Mesenchymal stem cell (in vitro differentiated cells and primary cell): Measurements from ENCODE around the gene CDH23.

Source experiments
- DNase-seq: peaks from one replicate; pipeline ENCODE4 v3.0.0-alpha.2; 2013
- H2AFZ ChIP-seq: one replicate; pipeline ENCODE4 v1.6.1; 2013; ENCODE audit warnings: low read depth, mild to moderate bottlenecking, control low read depth, inconsistent platforms, low read length, moderate library complexity
- H2AK5ac ChIP-seq: 2 replicates; pipeline ENCODE4 v1.6.1; 2013; ENCODE audit warnings: low read length, moderate library complexity, mild to moderate bottlenecking, inconsistent platforms; ENCODE audit not compliant: severe bottlenecking
- H2BK120ac ChIP-seq: one replicate; pipeline ENCODE4 v1.6.1; 2013; ENCODE audit warnings: low read depth, mild to moderate bottlenecking, inconsistent platforms, low read length, moderate library complexity
- H2BK12ac ChIP-seq, 2 experiments: one replicate each; pipeline ENCODE4 v1.6.1; 2013; ENCODE audit warnings: inconsistent platforms in 2 of 2, low read length in 2 of 2, mild to moderate bottlenecking in 2 of 2, moderate library complexity in 2 of 2, control low read depth in 1 of 2
- H2BK15ac ChIP-seq: one replicate; pipeline ENCODE4 v1.6.1; 2013; ENCODE audit warnings: mild to moderate bottlenecking, low read depth, inconsistent platforms; ENCODE audit not compliant: poor library complexity, severe bottlenecking
- H2BK5ac ChIP-seq: 2 replicates; pipeline ENCODE4 v1.6.1; 2013; ENCODE audit warnings: low read depth, mild to moderate bottlenecking, low read length, control low read depth, inconsistent platforms; ENCODE audit not compliant: poor library complexity, severe bottlenecking
- H3K14ac ChIP-seq, 2 experiments: one replicate each; pipeline ENCODE4 v1.6.1; 2013; ENCODE audit warnings: inconsistent platforms in 2 of 2, low read length in 2 of 2, control low read depth in 1 of 2, mild to moderate bottlenecking in 1 of 2, moderate library complexity in 1 of 2
- H3K18ac ChIP-seq, 2 experiments: one replicate each; pipeline ENCODE4 v1.6.1; 2013; ENCODE audit warnings: inconsistent platforms in 2 of 2, low read length in 2 of 2, control low read depth in 1 of 2, low read depth in 1 of 2, mild to moderate bottlenecking in 1 of 2
- H3K23ac ChIP-seq, 2 experiments: one replicate each; pipeline ENCODE4 v1.6.1; 2013; ENCODE audit warnings: inconsistent platforms in 2 of 2, low read length in 2 of 2, mild to moderate bottlenecking in 2 of 2, moderate library complexity in 2 of 2, control low read depth in 1 of 2
- H3K27ac ChIP-seq: 2 replicates; pipeline ENCODE4 v1.5.1; 2013; ENCODE audit warnings: mild to moderate bottlenecking, moderate library complexity, low read length, control low read depth, inconsistent platforms; ENCODE audit not compliant: poor library complexity, severe bottlenecking
- H3K27me3 ChIP-seq, 2 experiments: 2 replicates each; pipeline versions ENCODE4 v1.6.1 to v1.7.0; 2013; ENCODE audit warnings: low read length in 2 of 2, mild to moderate bottlenecking in 2 of 2, moderate library complexity in 2 of 2, control low read depth in 1 of 2, inconsistent platforms in 1 of 2; ENCODE audit not compliant: control insufficient read depth in 1 of 2, insufficient read depth in 1 of 2
- H3K36me3 ChIP-seq, 2 experiments: 2 replicates each; pipeline versions ENCODE4 v1.6.1 to v1.7.0; 2013; ENCODE audit warnings: low read length in 2 of 2, control low read depth in 1 of 2, inconsistent platforms in 1 of 2, low read depth in 1 of 2, mild to moderate bottlenecking in 1 of 2; ENCODE audit not compliant: insufficient read depth in 2 of 2, control insufficient read depth in 1 of 2
- H3K4ac ChIP-seq, 2 experiments: one replicate each; pipeline ENCODE4 v1.6.1; 2013; ENCODE audit warnings: inconsistent platforms in 2 of 2, low read length in 2 of 2, mild to moderate bottlenecking in 2 of 2, moderate library complexity in 2 of 2, control low read depth in 1 of 2, low read depth in 1 of 2
- H3K4me1 ChIP-seq: 2 replicates; pipeline ENCODE4 v1.6.1; 2013; ENCODE audit warnings: low read depth, low read length, control low read depth; ENCODE audit not compliant: control insufficient read depth, insufficient read depth
- H3K4me2 ChIP-seq: 2 replicates; pipeline ENCODE4 v1.6.1; 2013; ENCODE audit warnings: low read length, mild to moderate bottlenecking, inconsistent platforms; ENCODE audit not compliant: poor library complexity, severe bottlenecking
- H3K4me3 ChIP-seq, 2 experiments: 2 replicates each; pipeline versions ENCODE4 v1.5.1 to v1.7.0; 2013; ENCODE audit warnings: low read length in 2 of 2, mild to moderate bottlenecking in 2 of 2, control low read depth in 1 of 2, low read depth in 1 of 2; ENCODE audit not compliant: insufficient read depth in 1 of 2
- H3K79me1 ChIP-seq: replicated peaks from 2 replicates; pipeline ENCODE4 v1.6.1; 2013; ENCODE audit warnings: mild to moderate bottlenecking, control low read depth, low read length, inconsistent platforms; ENCODE audit not compliant: poor library complexity, severe bottlenecking
- H3K9ac ChIP-seq: 2 replicates; pipeline ENCODE4 v1.7.0; 2013; ENCODE audit warnings: mild to moderate bottlenecking, low read length, moderate library complexity
- H3K9me3 ChIP-seq: 2 replicates; pipeline ENCODE4 v1.7.0; 2013; ENCODE audit warnings: mild to moderate bottlenecking, low read length; ENCODE audit not compliant: control insufficient read depth
- H4K8ac ChIP-seq: one replicate; pipeline ENCODE4 v1.6.1; 2013; ENCODE audit warnings: inconsistent platforms, mild to moderate bottlenecking, low read length, moderate library complexity
- H4K91ac ChIP-seq: one replicate; pipeline ENCODE4 v1.6.1; 2013; ENCODE audit warnings: mild to moderate bottlenecking, low read length, inconsistent platforms
- WGBS: methylation state at CpG from one replicate; pipeline ENCODE4 v1.1.7; 2013; ENCODE audit warnings: mixed read lengths; 5-methylcytosine and 5-hydroxymethylcytosine counted together

Gene CDH23

DNA sequence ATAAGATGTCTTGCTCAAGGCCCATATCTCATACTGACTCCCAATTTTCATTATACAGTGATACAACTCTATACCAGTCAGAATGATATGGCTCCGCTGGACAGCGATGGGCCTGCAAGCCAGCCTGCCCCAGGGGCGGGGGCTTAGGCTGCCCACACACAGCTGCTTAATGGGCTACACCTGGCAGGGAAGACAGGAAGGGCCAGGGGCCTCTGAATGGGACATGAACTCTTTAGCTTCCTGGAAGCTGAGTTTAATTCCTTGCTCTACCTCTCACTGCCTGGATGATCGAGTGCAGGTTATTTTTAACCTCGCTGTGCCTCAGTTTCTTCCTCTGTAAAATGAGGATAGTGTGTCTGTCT lies 210.3 kb downstream of the CDH23 start:
- no peak for DNase-seq
- Histone ChIP-seq H2BK12ac (no peak overlapping the region), H2BK5ac (no peak overlapping the region), H2BK120ac (no peak overlapping the region), H3K14ac (no peak overlapping the region), H3K4me1 (peaks cover 8% of the 10 kb centered on the region), H2AFZ (no peak overlapping the region), H3K18ac (no peak overlapping the region), H2AK5ac (no peak overlapping the region), H3K27ac (no peak overlapping the region), H3K79me1 (no peaks in the 10 kb centered on the region), H3K36me3 (no peaks in the 10 kb centered on the region), H4K8ac (no peak overlapping the region), H3K27me3 (peaks cover 0 to 15% of the 10 kb centered on the region in 2 experiments), H3K9ac (no peak overlapping the region), H4K91ac (no peak overlapping the region), H2BK15ac (no peak overlapping the region), H3K4ac (no peak overlapping the region), H3K4me3 (no peak overlapping the region), H3K4me2 (no peak overlapping the region), H3K23ac (no peak overlapping the region), H3K9me3 (no peaks in the 10 kb centered on the region)
- WGBS, result 71% methylated on average over 5 of the region's 5 CpGs

DNA sequence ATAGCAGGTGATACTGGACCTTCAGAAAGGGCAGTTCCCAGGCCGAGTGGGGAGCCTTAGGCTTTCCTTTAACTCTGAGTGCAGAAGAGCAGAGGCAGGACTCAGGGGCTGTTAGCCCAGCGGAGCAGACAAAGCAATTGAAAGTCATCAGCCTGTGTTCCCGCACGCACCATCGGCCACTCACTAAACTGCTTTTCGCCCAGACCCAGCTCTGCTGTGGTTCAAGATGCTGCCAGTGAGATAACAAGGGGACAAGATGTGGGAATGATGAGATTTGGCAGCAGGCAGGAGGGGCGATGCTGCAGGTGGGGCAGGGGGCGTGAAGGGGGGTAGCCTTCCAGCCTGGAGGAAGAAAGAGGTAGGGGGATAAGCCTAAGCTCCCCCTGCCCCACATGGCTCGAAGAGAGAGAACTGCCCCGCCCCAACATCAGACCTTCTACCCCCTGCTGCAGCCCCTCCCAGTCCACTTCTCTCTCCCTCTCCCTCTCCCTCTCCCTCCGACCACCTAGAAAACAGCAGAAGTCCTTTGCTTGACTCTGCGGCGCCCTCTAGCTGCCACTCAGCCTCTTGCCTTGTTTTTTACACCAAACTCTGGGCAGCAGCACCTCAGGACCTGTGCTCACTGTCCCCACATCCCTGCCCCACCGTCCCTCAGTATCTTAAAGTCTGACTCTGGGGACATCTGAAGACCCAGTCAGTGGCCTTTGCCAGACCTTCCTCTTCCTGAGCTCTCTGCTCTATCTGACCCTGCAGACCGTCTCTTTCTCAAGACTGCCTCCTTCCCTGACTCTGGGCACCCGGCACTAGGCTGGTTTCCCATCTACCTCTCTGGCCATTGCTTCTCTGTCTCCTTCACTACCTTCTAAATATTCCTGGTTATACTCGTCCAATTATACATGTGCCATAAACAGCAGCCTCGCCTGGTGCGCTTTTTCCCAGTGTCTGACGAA lies 212.4 kb downstream of the CDH23 start:
- H4K8ac ChIP-seq, result no peak overlapping the region
- no peak overlapping the region for H3K4me3 ChIP-seq
- no peak overlapping the region for H3K18ac ChIP-seq
- no peak overlapping the region for H2BK5ac ChIP-seq
- no peak overlapping the region for H3K27ac ChIP-seq
- DNase-seq, result peak; percentile 58
- H3K4ac ChIP-seq, result no peak overlapping the region
- WGBS, result 50% methylated on average over 19 of the region's 20 CpGs
- H3K23ac ChIP-seq, result no peak overlapping the region
- H3K4me2 ChIP-seq, result no peak overlapping the region
- no peak overlapping the region for H2BK12ac ChIP-seq
- H3K9me3 ChIP-seq, result no peaks in the 10 kb centered on the region
- H2BK120ac ChIP-seq, result no peak overlapping the region
- no peak overlapping the region for H3K9ac ChIP-seq
- H2AFZ ChIP-seq, result no peak overlapping the region
- H3K14ac ChIP-seq, result no peak overlapping the region
- H3K4me1 ChIP-seq, result peaks cover 8% of the 10 kb centered on the region
- H3K27me3 ChIP-seq, result peaks cover 0 to 23% of the 10 kb centered on the region in 2 experiments
- H3K36me3 ChIP-seq, result no peaks in the 10 kb centered on the region
- H3K79me1 ChIP-seq, result no peaks in the 10 kb centered on the region
- no peak overlapping the region for H2BK15ac ChIP-seq
- no peak overlapping the region for H4K91ac ChIP-seq
- no peak overlapping the region for H2AK5ac ChIP-seq

DNA sequence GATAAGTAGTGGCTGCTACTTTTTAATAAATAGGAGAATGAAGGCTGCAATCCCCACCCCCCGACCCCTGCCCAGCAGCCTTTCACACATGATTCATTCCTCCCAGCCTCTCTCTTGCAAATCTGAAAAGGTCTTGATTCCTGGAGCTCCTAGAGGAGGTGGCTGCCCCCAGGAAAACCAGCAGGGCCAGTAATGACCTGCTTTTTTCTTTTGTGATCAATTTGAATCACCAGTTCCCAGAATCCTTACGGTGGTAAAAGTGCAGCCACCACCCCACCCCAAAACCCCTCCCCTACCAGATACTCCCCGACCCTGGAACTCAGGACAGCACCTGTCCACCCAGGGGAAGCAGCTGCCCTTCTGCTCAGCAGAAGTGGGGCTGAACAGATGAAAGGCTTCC lies 213.9 kb downstream of the CDH23 start:
- no peak overlapping the region for H3K4me3 ChIP-seq
- H2BK120ac ChIP-seq, result no peak overlapping the region

DNA sequence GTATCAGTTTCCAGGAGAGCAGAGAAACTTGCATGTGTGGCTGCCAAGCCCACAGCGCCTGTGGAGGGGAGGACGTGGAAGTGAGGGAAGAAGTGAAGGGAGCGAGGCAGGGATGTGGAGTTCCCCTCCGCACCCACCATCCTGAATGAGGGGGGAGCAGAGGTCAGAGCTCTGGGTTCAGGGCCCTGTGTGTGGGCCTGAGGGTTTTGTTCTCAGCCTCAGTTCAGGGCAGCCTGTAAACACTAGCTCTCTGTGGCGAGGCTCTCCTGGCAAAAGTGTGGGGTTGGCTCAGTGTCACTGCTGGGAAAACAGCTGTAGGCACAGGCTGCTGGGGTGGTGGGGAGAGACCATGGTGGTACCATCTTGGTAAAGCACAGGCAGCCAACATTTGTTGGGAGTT lies 214.4 kb downstream of the CDH23 start:
- no peak overlapping the region for H2BK5ac ChIP-seq
- peaks cover 0 to 38% of the 10 kb centered on the region in 2 experiments for H3K27me3 ChIP-seq

More for the DNA sequence above, 213.9 kb downstream of the CDH23 start:
- no peak for DNase-seq
- Histone ChIP-seq H3K9me3 (no peaks in the 10 kb centered on the region), H4K8ac (no peak overlapping the region), H3K36me3 (no peaks in the 10 kb centered on the region), H3K79me1 (no peaks in the 10 kb centered on the region), H3K4me1 (peaks cover 3% of the 10 kb centered on the region), H2BK5ac (no peak overlapping the region), H3K27me3 (peaks cover 0 to 33% of the 10 kb centered on the region in 2 experiments), H3K14ac (no peak overlapping the region), H2BK15ac (no peak overlapping the region), H3K4ac (no peak overlapping the region), H3K18ac (no peak overlapping the region), H3K9ac (no peak overlapping the region), H2BK12ac (no peak overlapping the region), H2AFZ (no peak overlapping the region), H4K91ac (no peak overlapping the region), H3K27ac (no peak overlapping the region), H2AK5ac (no peak overlapping the region), H3K23ac (no peak overlapping the region), H3K4me2 (no peak overlapping the region)
- 44% methylated on average over 2 of the region's 3 CpGs for WGBS

More for the DNA sequence above, 214.4 kb downstream of the CDH23 start:
- no peaks in the 10 kb centered on the region for H3K9me3 ChIP-seq
- H2BK15ac ChIP-seq, result no peak overlapping the region
- no peak overlapping the region for H2AK5ac ChIP-seq
- H3K4ac ChIP-seq, result no peak overlapping the region
- H4K8ac ChIP-seq, result no peak overlapping the region
- no peaks in the 10 kb centered on the region for H3K79me1 ChIP-seq
- no peak overlapping the region for H3K4me3 ChIP-seq
- no peak for DNase-seq
- no peak overlapping the region for H3K4me2 ChIP-seq
- no peaks in the 10 kb centered on the region for H3K36me3 ChIP-seq
- peak overlapping the region; percentile 20 for H3K9ac ChIP-seq
- H3K27ac ChIP-seq, result no peak overlapping the region
- H4K91ac ChIP-seq, result no peak overlapping the region
- 79% methylated on average over 5 of the region's 5 CpGs for WGBS
- no peak overlapping the region for H2AFZ ChIP-seq
- no peak overlapping the region for H2BK120ac ChIP-seq
- no peak overlapping the region for H2BK12ac ChIP-seq
- H3K23ac ChIP-seq, result no peak overlapping the region
- peaks cover 3% of the 10 kb centered on the region for H3K4me1 ChIP-seq
- no peak overlapping the region for H3K14ac ChIP-seq
- no peak overlapping the region for H3K18ac ChIP-seq
